HG03460 (cell line): ENCODE data around the gene TLNRD1.
A peak's percentile ranks its signal among the peaks of the same experiment; 100 is the strongest.
"Not testable (repeated sequence)": the region's sequence is repeated elsewhere in the genome, so short reads cannot be mapped to it uniquely, and the experiment has no call there.

Source experiments
- ATAC-seq: cut with Tn5 transposase; IDR thresholded peaks from one replicate; pipeline ENCODE4 v1.9.1; 2021; ENCODE audit not compliant: unreplicated experiment

The TLNRD1 gene

GRCh38 chr15:81000624-81001151 lies at the start of gene TLNRD1:
TSS of gene TLNRD1 (plus strand) at chr15:81000923. CDS start at chr15:81002272, 1,349 bp downstream.
- peak; percentile 58 for ATAC-seq

- ATAC-seq = no peak
Measured at GRCh38 chr15:80951941-80952340, 48.8 kb upstream of the TLNRD1 start.

GRCh38 chr15:80953001-80953952 lies 47.4 kb upstream of the TLNRD1 start:
- no peak for ATAC-seq

- ATAC-seq = no peak
Measured at GRCh38 chr15:80953953-80954778, 46.6 kb upstream of the TLNRD1 start.

GRCh38 chr15:80955571-80956452 lies 44.9 kb upstream of the TLNRD1 start:
- not testable (repeated sequence) for ATAC-seq

- ATAC-seq = no peak
Measured at GRCh38 chr15:80957556-80957955, 43.2 kb upstream of the TLNRD1 start.

- ATAC-seq = no peak
Measured at GRCh38 chr15:80957976-80958375, 42.7 kb upstream of the TLNRD1 start.

- ATAC-seq = no peak
Measured at GRCh38 chr15:80958818-80959495, 41.8 kb upstream of the TLNRD1 start.

- ATAC-seq = not testable (repeated sequence)
Measured at GRCh38 chr15:80965454-80965853, 35.3 kb upstream of the TLNRD1 start.

- ATAC-seq = no peak
Measured at GRCh38 chr15:80966431-80967197, 34.1 kb upstream of the TLNRD1 start.

GRCh38 chr15:80967451-80967850 lies 33.3 kb upstream of the TLNRD1 start:
- ATAC-seq = no peak

- no peak for ATAC-seq
Measured at GRCh38 chr15:80967991-80968510, 32.7 kb upstream of the TLNRD1 start.

- no peak for ATAC-seq
Measured at GRCh38 chr15:80969316-80969715, 31.4 kb upstream of the TLNRD1 start.

GRCh38 chr15:80970018-80970657 lies 30.6 kb upstream of the TLNRD1 start:
- no peak for ATAC-seq

GRCh38 chr15:80970658-80971057 lies 30.1 kb upstream of the TLNRD1 start:
- ATAC-seq = no peak

- no peak for ATAC-seq
Measured at GRCh38 chr15:80971143-80971542, 29.6 kb upstream of the TLNRD1 start.

GRCh38 chr15:80972276-80972675 lies 28.4 kb upstream of the TLNRD1 start:
- ATAC-seq = no peak

- no peak for ATAC-seq
Measured at GRCh38 chr15:80974914-80975313, 25.8 kb upstream of the TLNRD1 start.
